ENCODE results near the gene KCNIP3.
"Not testable (repeated sequence)": the region's sequence is repeated elsewhere in the genome, so short reads cannot be mapped to it uniquely, and the experiment has no call there.

KCNIP3 gene

DNA sequence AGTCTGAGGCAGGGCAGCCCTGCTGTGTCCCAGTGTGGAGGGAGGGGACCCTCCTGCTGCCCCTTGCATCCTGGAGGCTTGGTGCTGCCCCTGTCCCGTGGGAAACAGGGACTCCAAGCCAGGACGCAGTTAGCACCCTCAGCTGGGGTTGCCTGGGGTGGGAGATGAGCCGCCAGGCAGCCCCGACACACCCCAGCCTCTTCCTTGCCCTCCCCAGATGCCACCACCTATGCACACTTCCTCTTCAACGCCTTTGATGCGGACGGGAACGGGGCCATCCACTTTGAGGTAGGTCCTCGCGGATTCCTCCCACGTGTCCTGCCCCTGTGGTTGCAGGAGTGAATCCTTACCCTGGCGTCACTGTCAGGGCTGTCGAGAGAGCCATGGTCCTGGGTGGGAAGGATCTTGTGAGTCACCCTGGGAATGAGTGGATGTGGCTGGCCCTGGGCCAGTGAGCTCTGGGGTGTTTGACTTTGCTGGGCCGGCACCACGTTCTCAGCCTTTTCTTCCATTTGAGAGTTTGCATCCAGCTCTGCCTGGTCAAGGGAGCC lies 77.8 kb downstream of the KCNIP3 start:
- DNase-seq (ENCODE audit: extremely low read depth, low read depth): no peak
- no peak overlapping the region for H3K4me3 ChIP-seq (replicated peaks; ENCODE audit: low read depth, low read length)
- TF ChIP-seq, protein P1, sequence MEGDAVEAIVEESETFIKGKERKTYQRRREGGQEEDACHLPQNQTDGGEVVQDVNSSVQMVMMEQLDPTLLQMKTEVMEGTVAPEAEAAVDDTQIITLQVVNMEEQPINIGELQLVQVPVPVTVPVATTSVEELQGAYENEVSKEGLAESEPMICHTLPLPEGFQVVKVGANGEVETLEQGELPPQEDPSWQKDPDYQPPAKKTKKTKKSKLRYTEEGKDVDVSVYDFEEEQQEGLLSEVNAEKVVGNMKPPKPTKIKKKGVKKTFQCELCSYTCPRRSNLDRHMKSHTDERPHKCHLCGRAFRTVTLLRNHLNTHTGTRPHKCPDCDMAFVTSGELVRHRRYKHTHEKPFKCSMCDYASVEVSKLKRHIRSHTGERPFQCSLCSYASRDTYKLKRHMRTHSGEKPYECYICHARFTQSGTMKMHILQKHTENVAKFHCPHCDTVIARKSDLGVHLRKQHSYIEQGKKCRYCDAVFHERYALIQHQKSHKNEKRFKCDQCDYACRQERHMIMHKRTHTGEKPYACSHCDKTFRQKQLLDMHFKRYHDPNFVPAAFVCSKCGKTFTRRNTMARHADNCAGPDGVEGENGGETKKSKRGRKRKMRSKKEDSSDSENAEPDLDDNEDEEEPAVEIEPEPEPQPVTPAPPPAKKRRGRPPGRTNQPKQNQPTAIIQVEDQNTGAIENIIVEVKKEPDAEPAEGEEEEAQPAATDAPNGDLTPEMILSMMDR (IDR thresholded peaks at IDR 0.05; ENCODE audit: low read depth, low read length, missing control alignments): no peak

DNA sequence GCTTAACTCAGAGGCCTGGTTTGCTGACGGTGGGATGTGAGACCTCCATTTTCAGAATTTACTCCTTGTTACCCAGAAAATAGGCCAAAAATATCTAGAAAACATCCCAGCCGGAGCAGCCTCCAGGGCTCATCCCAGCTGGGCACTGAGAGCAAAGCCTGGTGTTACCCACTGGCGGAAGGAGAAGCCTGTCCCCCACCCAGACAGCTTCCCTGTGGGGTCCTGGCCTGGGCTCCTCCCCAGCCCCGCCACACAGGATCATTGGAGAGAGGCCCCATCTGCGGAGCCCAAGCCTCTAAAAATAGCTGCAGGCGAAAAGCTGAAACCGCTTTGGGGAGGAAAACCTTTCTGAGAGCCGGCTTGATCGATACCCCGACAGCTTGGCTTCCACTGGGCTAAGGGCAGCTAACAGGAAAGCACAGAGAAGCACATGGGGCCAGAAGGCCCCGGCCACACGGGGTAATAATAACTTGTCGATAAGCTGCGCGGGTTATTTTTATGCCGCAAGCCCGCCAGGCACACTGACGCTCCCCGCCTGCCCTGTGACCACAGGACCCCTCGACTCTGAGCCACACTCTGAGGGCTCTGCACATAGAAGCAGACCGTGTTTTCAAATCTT lies 78.5 kb downstream of the KCNIP3 start:
- TF ChIP-seq, protein P1 (IDR thresholded peaks at IDR 0.05; ENCODE audit: low read depth, low read length, missing control alignments): no peak

DNA sequence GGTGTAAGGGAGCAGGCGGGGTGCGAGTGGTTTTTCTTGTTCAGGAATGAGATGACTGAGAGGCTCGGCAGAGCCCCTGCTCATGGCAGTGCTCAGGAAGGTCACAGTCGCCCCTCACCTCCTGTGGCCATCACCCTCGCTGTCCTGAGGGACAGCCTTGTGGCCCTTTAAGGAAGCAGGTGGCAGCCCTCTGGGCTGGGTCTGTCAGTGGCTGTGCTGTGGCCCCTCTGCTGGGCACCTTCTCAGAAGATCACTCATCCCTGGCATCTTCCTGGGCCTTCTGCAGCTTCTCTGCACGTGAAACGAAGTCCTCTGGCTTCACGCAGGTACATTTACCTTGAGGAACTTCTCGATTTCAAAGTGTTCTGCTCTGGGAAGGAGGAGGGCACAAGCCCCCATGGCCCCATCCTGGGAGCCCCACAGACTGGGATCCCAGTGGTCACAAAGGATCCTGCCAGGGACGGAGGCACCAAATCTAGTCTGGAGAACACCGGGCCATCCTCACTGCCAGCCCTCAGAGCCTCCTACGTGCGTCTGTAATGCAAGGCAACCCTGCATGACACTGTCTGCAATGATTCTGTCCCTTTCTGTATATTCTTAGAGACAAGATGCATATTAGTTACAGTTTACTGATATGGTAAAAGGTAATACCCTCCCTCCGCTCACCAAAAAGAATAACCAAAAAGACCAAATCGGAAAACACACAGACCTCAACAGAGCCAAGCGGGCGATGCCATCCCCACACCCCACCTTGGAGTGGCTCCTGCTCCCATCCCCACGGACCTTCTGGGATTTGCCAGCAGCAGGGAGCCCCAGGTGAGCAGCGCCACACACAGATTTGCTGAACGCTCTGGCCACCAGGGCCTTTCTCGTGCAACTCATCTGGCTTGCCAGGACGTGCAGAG lies 79.4 kb downstream of the KCNIP3 start:
- no peak overlapping the region for H3K4me3 ChIP-seq (replicated peaks; ENCODE audit: low read depth, low read length)
- DNase-seq (ENCODE audit: extremely low read depth, low read depth): no peak
- TF ChIP-seq, protein P1 (IDR thresholded peaks at IDR 0.05; ENCODE audit: low read depth, low read length, missing control alignments): no peak

More for the DNA sequence above, 78.5 kb downstream of the KCNIP3 start:
- DNase-seq (ENCODE audit: extremely low read depth, low read depth): no peak
- H3K4me3 ChIP-seq (replicated peaks; ENCODE audit: low read depth, low read length): no peak overlapping the region

DNA sequence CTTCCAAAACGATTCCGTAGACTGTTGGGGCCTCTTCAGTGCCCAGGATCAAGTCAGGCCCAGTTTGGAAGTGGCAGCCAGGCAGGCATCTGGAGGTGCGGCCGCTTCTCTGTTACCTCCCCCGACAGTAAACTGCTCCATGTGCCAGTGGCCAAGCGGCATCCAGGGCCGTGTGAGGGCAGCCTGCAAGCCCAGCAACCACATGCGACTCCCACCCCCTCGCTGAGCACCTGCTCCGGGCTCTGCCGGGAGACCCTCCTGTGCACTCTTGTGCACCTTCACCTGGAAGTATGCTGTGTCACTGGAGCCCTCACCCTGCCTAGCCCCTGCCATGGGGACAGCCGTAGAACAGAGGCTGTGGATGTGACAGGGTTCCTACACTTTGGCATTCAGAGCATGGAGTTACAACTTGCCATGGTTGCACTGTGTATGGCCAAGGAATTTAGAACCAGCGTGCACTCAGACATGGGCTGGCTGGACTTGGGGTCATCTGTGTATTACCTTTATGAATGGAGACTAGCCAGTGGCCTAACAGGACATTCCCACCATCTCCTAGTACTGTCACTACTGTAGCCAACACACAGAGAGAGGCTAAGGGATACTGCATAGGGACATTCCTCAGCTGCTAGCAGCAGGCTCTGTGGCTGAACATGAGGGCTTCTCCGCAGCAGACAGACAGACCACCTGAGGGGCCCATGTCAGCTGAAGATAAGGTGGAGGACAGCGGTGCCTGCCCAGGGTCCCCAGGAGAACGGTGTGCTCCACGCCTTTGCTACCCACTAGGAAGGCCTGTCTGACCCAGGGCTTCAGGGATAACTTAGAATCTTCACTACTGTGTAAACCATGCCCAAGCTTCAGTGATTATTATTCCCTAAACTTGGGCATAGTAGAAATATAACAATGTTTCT lies 80.3 kb downstream of the KCNIP3 start:
- H3K4me3 ChIP-seq (replicated peaks; ENCODE audit: low read depth, low read length): no peak overlapping the region
- TF ChIP-seq, protein P1 (IDR thresholded peaks at IDR 0.05; ENCODE audit: low read depth, low read length, missing control alignments): no peak
- DNase-seq (ENCODE audit: extremely low read depth, low read depth): no peak

DNA sequence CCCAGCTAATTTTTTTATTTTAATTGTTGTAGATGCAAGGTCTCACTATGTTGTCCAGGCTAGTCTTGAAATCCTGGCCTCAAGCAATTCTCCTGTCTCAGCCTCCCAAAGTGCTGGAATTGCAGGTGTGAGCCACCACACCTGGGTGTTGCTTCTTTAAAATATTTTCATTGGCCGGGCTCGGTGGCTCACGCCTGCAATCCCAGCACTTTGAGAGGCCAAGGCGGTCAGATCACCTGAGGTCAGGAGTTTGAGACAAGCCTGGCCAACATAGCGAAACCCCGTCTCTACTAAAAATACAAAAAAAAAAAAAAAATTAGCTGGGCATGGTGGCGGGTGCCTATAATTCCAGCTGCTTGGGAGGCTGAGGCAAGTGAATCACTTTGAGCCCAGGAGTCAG lies 81.1 kb downstream of the KCNIP3 start:
- not testable (repeated sequence) for DNase-seq (ENCODE audit: extremely low read depth, low read depth); H3K4me3 ChIP-seq (replicated peaks; ENCODE audit: low read depth, low read length)

DNA sequence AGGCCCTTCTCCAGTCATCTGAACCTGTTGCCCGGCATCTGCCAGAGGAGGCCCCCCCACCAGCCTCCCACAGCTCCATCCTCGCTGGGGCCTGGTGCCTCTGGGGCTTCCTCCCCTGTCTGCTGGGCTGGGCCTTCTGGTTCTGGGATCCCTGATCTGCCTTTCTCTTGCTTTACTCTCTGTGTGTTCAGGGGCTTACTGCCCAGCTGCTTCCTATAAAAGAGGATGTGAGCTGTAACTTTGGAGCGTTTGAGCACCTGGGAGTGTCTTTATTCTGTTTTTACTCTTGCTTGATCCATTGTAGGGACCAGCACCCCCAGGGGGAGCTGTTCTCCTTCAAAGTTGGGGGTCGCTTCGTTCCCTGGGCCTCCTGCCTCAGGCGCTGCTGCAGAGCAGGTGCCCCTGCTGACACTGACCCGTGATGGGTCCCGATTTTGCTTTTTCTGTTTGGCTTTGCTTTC lies 82.3 kb downstream of the KCNIP3 start:
- DNase-seq (ENCODE audit: extremely low read depth, low read depth): no peak
- TF ChIP-seq, protein P1 (IDR thresholded peaks at IDR 0.05; ENCODE audit: low read depth, low read length, missing control alignments): peak; percentile 33
- H3K4me3 ChIP-seq (replicated peaks; ENCODE audit: low read depth, low read length): no peak overlapping the region
